Erythroblast (primary cell): Measurements from ENCODE around the gene CCNDBP1.

Experiments used
- GATA1 ChIP-seq: IDR thresholded peaks from 2 replicates; pipeline ENCODE4 v1.6.1; 2011; ENCODE audit warnings: low read depth, mild to moderate bottlenecking, control low read depth, low read length, moderate library complexity
- POLR2A ChIP-seq: IDR thresholded peaks from 2 replicates; pipeline ENCODE4 v1.6.1; 2011; ENCODE audit warnings: mild to moderate bottlenecking, low read length

- no peak for TF ChIP-seq POLR2A
- TF ChIP-seq GATA1, result no peak
Observed at GRCh38 chr15:43190178-43190577, 5.0 kb downstream of the CCNDBP1 start.
